ENCODE measurements around the gene TAF6.

Gene TAF6

DNA sequence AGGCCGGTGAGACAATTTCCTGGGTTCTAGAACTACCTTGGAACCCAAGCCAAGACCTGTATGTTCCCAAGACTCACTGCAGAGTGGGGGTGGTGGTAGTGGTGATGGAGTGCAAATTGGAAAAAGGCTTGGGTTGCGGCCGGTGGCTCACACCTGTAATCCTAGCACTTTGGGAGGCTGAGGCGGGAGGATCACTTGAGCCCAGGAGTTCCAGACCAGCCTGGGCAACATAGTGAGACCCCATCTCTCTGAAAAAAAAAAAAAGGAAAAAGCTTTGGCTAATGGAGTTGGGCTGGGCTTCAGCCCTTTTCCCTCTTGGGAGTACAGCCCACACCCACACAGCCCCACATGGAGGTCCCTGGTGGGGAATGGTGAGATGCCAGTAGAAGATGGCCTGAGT is 13.6 kb downstream of the TAF6 start:
- H3K27ac ChIP-seq = no peak overlapping the region
- TF ChIP-seq, protein P1, sequence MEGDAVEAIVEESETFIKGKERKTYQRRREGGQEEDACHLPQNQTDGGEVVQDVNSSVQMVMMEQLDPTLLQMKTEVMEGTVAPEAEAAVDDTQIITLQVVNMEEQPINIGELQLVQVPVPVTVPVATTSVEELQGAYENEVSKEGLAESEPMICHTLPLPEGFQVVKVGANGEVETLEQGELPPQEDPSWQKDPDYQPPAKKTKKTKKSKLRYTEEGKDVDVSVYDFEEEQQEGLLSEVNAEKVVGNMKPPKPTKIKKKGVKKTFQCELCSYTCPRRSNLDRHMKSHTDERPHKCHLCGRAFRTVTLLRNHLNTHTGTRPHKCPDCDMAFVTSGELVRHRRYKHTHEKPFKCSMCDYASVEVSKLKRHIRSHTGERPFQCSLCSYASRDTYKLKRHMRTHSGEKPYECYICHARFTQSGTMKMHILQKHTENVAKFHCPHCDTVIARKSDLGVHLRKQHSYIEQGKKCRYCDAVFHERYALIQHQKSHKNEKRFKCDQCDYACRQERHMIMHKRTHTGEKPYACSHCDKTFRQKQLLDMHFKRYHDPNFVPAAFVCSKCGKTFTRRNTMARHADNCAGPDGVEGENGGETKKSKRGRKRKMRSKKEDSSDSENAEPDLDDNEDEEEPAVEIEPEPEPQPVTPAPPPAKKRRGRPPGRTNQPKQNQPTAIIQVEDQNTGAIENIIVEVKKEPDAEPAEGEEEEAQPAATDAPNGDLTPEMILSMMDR (conservative IDR thresholded peaks at IDR 0.05) = no peak
- no peak for TF ChIP-seq ZFX (IDR thresholded peaks at IDR 0.05)

DNA sequence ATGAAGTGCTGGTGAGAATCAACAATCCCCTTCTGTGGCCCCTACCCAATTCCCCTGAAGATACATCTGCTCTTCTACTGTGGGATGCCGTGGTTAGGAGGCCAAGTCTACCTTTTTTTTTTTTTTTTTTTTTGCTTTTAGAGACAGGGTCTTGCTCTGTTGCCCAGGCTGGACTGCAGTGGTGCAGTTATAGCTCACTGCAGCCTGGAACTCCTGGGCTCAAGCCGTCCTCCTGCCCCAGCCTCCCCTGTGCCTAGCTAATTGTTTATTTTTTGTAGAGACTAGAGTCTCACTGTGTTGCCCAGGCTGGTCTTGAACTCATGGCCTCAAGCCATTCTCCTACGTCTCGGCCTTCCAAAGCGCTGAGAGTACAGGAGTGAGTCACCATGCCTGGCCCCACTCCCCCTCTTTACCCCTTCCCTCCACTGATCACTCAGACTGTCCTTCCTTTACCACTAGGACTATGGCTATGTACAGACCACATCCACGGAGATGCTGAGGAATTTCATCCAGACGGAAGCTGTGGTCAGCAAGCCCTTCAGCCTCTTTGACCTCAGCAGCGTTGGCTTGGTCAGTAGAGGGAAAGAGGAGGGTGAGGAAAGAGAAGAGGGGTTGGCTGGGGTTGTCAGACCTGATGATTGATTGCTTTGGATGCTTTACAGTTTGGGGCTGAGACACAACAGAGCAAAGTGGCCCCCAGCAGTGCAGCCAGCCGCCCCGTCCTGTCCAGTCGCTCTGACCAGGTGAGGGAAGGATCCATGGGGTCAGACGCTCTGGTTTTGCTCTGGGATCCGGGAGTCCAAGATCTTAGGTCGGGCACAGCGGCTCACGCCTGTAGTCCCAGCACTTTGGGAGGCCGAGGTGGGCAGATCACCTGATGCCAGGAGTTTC is 16.0 kb downstream of the TAF6 start:
- TF ChIP-seq, protein P1 (conservative IDR thresholded peaks at IDR 0.05) = no peak
- no peak for TF ChIP-seq ZFX (IDR thresholded peaks at IDR 0.05)
- H3K27ac ChIP-seq = peak overlapping the region; percentile 97

DNA sequence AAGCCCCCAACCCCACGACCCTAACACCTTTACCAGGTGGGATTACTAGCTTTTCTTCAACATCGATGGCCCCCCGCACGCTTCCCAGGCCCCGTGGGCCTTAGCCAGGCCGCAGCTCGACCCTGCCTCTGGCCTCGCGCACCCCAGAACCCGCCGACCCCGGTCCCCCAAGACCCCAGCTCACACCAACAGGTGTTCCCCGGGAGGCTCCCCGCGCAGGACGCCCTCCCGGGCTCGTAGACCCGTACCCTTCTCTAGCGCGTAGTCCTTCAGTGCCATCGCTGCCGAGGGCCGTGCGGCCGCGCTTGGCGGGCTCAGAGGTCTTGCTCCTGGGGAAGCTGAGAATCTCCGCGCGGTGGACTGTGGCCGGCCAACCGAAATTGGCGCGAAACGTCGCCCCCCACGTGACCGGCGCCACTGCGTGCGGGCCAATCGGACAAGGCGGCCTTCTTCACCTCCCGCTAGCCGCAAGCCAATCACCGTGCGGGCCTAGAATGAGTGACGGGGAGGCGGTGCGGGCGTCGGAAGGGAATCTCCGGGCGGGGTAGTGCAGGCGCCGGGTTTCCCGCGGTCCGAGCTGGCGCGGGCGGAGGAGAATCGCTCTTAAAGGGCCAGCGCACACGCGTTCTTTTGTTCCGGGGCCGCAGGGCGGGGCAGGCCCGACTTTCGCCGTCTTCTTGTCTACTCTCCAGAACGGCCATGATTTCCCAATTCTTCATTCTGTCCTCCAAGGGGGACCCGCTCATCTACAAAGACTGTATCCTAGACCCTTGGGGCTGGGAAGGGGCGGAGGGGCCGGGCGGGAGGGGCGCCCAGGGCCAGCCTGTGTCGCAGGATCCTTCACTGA is 17.9 kb downstream of the TAF6 start, which contains the start of the genes AP4M1 and MCM7:
Gene AP4M1 (plus strand): TSS at position 628 of the 847 bp plus-strand sequence. CDS start 72 bp downstream, at position 700.
Gene MCM7 (minus strand): TSS at position 382 of the 847 bp plus-strand sequence. CDS start 103 bp downstream, at position 279.
- TF ChIP-seq, protein P1 (conservative IDR thresholded peaks at IDR 0.05) = no peak
- TF ChIP-seq ZFX (IDR thresholded peaks at IDR 0.05) = peak; percentile 53; the same call in 1 of the 2 replicates
- peak within 1 kb of the TSS; percentile 97 for H3K27ac ChIP-seq

DNA sequence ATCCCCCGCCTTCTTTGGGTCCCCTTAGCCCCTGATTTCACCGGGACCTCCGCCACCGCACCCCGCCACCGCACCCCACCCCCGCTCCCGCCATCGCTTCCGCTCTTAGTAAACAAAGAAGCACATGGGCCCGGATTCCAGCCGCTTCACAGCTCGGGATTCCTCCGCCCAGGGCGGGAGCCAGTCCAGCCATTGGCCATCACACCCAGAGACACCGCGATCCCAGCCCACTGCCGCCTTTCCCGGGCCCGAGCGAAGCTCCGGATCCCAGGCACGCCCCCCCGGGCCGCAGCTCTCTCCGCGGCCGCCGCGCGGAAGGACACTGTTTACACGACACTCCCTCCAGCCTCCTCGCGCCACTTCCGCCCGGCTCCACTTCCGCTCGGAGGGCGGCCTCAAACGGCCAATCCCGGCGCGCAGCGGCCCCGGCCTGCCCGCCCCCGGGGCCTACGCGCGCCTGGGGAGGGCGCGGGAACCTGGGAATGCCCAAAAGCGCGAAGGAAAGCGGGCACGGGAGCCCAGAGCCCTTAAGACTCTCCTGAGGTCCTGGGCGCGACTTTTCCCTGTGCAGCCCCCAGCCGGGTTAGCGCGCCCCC is 18.6 kb downstream of the TAF6 start:
- peak overlapping the region; percentile 97 for H3K27ac ChIP-seq
- TF ChIP-seq ZFX (IDR thresholded peaks at IDR 0.05) = peak; percentile 65; the same call in 1 of the 2 replicates
- TF ChIP-seq, protein P1 (conservative IDR thresholded peaks at IDR 0.05) = no peak

DNA sequence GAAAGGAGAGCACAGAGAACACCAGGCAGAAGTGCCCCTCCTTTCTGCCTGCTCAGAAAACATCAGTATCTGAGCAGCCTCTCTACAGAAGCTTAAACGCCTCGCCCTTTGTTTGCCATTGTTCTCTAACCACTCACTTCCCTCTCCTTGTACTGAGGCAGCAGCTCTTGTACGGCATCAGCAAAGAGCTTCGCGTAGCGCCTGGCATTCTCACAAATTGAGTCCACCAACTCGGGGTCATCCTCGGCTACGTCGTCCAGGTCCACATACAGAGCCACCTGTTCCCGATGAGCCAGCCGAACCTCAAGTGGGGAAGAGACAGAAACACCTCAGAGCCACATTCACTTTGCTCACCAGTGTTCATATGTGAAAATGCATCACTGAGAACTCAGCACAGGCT is 19.7 kb downstream of the TAF6 start:
- peak overlapping the region; percentile 97 for H3K27ac ChIP-seq

DNA sequence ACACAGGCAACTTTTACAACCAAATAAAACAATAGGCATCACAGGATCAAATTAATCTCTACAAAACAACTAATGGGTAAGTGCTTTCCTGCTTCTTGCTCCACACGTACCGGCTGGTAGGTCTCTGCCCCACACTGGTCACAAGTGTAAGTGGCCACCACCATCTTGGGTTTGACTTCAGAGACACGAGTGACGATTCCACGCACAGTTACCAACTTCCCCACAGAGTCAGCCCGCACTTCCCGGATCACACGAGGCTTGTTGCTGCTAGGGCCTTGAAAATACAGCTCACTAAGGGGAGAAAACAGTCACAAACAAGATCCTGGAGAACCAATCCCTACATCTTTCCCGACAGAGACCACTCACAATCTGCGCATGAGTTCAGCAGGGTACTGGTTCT is 20.2 kb downstream of the TAF6 start:
- no peak overlapping the region for H3K27ac ChIP-seq
- TF ChIP-seq, protein P1 (conservative IDR thresholded peaks at IDR 0.05) = no peak
- no peak for TF ChIP-seq ZFX (IDR thresholded peaks at IDR 0.05)

More for the DNA sequence above, 19.7 kb downstream of the TAF6 start:
- TF ChIP-seq ZFX (IDR thresholded peaks at IDR 0.05) = no peak
- TF ChIP-seq, protein P1 (conservative IDR thresholded peaks at IDR 0.05) = no peak

All from C4-2B (cell line).